HCT116 (cell line): Measurements from ENCODE around the gene BSN.

Experiments
- TCF7L2 ChIP-seq: IDR thresholded peaks from 2 replicates; pipeline ENCODE4 v1.7.0; 2011; ENCODE audit warnings: borderline replicate concordance, inconsistent platforms; ENCODE audit not compliant: insufficient read depth, insufficient read length; ENCODE audit errors: extremely low read depth
- TF ChIP-seq, protein P1 (sequence below): IDR thresholded peaks from 2 replicates; pipeline ENCODE4 v1.6.1; 2012; ENCODE audit warnings: low read depth

DNA sequence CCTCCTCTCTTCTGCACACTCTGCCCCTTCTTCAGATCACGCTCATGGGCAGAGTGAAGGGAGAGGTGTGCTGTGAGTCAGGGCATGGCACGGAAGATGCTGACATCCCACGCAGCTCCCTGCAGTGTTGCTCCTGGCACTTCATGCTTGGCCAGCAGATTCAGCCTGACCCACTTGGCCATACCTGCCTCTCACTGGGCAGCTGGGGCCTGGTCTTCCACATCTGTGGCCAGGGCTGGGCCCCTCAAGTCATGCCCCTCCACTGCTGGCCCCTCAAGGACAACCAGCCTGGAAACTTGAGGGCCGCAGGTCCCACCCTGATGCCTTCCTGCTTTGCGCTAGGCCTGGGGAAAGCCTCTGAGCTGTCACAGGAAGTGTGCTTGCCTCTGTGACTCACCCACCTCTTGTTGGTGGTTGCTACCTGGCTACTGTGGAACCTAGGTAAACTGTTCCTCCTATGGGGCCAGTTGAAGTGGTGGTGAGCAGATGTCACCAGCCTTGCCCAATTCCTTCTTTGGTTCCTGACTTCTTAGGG, 48.7 kb downstream of the BSN start:
- no peak for TF ChIP-seq TCF7L2
- TF ChIP-seq, protein P1, sequence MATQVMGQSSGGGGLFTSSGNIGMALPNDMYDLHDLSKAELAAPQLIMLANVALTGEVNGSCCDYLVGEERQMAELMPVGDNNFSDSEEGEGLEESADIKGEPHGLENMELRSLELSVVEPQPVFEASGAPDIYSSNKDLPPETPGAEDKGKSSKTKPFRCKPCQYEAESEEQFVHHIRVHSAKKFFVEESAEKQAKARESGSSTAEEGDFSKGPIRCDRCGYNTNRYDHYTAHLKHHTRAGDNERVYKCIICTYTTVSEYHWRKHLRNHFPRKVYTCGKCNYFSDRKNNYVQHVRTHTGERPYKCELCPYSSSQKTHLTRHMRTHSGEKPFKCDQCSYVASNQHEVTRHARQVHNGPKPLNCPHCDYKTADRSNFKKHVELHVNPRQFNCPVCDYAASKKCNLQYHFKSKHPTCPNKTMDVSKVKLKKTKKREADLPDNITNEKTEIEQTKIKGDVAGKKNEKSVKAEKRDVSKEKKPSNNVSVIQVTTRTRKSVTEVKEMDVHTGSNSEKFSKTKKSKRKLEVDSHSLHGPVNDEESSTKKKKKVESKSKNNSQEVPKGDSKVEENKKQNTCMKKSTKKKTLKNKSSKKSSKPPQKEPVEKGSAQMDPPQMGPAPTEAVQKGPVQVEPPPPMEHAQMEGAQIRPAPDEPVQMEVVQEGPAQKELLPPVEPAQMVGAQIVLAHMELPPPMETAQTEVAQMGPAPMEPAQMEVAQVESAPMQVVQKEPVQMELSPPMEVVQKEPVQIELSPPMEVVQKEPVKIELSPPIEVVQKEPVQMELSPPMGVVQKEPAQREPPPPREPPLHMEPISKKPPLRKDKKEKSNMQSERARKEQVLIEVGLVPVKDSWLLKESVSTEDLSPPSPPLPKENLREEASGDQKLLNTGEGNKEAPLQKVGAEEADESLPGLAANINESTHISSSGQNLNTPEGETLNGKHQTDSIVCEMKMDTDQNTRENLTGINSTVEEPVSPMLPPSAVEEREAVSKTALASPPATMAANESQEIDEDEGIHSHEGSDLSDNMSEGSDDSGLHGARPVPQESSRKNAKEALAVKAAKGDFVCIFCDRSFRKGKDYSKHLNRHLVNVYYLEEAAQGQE = no peak
